Hepatocyte (in vitro differentiated cells): ENCODE results near the gene CORO2B. TPM values are rescaled to one million over a fixed set of nuclear protein-coding genes. Genes with fewer than 3 reads are reported as not detected.

Experiments used
- DNase-seq: peaks from one replicate; pipeline ENCODE4 v3.0.0-alpha.2; 2016; ENCODE audit warnings: low spot score
- H2AFZ ChIP-seq: fragments of 200-600 bp; sonication (generic); 2 replicates; pipeline ENCODE4 v1.6.0; 2016; ENCODE audit warnings: antibody characterized with exemption, mild to moderate bottlenecking
- H3K27ac ChIP-seq: fragments of 200-600 bp; sonication (generic); 2 replicates; pipeline ENCODE4 v1.5.1; 2016; ENCODE audit warnings: mild to moderate bottlenecking
- H3K27me3 ChIP-seq: fragments of 200-600 bp; sonication (generic); 2 replicates; pipeline ENCODE4 v1.6.1; 2016
- H3K36me3 ChIP-seq: fragments of 200-600 bp; sonication (generic); replicated peaks from 2 replicates; pipeline ENCODE4 v1.5.1; 2016; ENCODE audit warnings: low read depth; ENCODE audit not compliant: insufficient read depth
- H3K4me1 ChIP-seq: fragments of 200-600 bp; sonication (generic); 2 replicates; pipeline ENCODE4 v1.5.1; 2016; ENCODE audit warnings: mild to moderate bottlenecking, moderate library complexity; ENCODE audit not compliant: insufficient read depth
- H3K4me2 ChIP-seq: fragments of 200-600 bp; sonication (generic); 2 replicates; pipeline ENCODE4 v1.6.0; 2016
- H3K4me3 ChIP-seq: fragments of 200-600 bp; sonication (generic); 2 replicates; pipeline ENCODE4 v1.5.1; 2016; ENCODE audit warnings: mild to moderate bottlenecking
- H3K79me2 ChIP-seq: fragments of 200-600 bp; sonication (generic); 2 replicates; pipeline ENCODE4 v1.6.0; 2017; ENCODE audit warnings: mild to moderate bottlenecking
- H3K9me2 ChIP-seq: fragments of 200-600 bp; sonication (generic); replicated peaks from 2 replicates; pipeline ENCODE4 v1.6.0; 2017; ENCODE audit warnings: mild to moderate bottlenecking; ENCODE audit not compliant: insufficient read depth
- H3K9me3 ChIP-seq: fragments of 200-600 bp; sonication (generic); 2 replicates; pipeline ENCODE4 v1.5.1; 2016; ENCODE audit warnings: low read depth, mild to moderate bottlenecking
- H4K20me1 ChIP-seq: fragments of 200-600 bp; sonication (generic); 2 replicates; pipeline ENCODE4 v1.6.0; 2016; ENCODE audit warnings: mild to moderate bottlenecking; ENCODE audit not compliant: insufficient read depth, poor library complexity, severe bottlenecking
- CTCF ChIP-seq: fragments of 200-600 bp; sonication (generic); IDR thresholded peaks from 2 replicates; pipeline ENCODE4 v1.5.1; 2016; ENCODE audit warnings: antibody characterized with exemption, mild to moderate bottlenecking; ENCODE audit not compliant: poor library complexity
- EZH2 ChIP-seq: fragments of 200-600 bp; sonication (generic); IDR thresholded peaks from 2 replicates; pipeline ENCODE4 v1.6.1; 2016; ENCODE audit warnings: antibody characterized with exemption, mild to moderate bottlenecking, borderline replicate concordance
- EZH2phosphoT487 ChIP-seq: fragments of 200-600 bp; sonication (generic); IDR thresholded peaks from one replicate; pipeline ENCODE4 v1.6.1; 2018; ENCODE audit warnings: antibody characterized with exemption, mild to moderate bottlenecking, low read depth, moderate library complexity; ENCODE audit not compliant: unreplicated experiment, severe bottlenecking
- WGBS: methylation state at CpG from one replicate; pipeline ENCODE4 v1.1.6; 2016; ENCODE audit warnings: low lambda C conversion rate; ENCODE audit errors: missing lambda C conversion rate; 5-methylcytosine and 5-hydroxymethylcytosine counted together
- polyA plus RNA-seq: library from polyadenylated mRNA; unstranded; fragments of >200 nt; fragmentation: Nextera tagmentation; extraction: Ambion mirVana; gene quantifications from 2 replicates; pipeline ENCODE4 v1.2.1, GENCODE V29; 2016
- total RNA-seq: library from RNA; depleted of rRNA; stranded (reverse); fragments of >200 nt; gene quantifications from 2 replicates; pipeline ENCODE4 v1.2.3, GENCODE V29; 2014

CORO2B gene
- total and polyA plus RNA-seq, 2 experiments from 2014 or later, result 2.9 to 5.1 TPM

- 40% methylated on average over 10 of the region's 10 CpGs for WGBS
- Histone ChIP-seq H3K79me2 (no peaks in the 10 kb centered on the region), H3K4me2 (no peak overlapping the region), H2AFZ (no peak overlapping the region), H3K4me3 (no peak overlapping the region), H3K9me3 (no peaks in the 10 kb centered on the region), H4K20me1 (no peaks in the 10 kb centered on the region), H3K27me3 (no peaks in the 10 kb centered on the region), H3K27ac (no peak overlapping the region), H3K4me1 (peaks cover 8% of the 10 kb centered on the region), H3K9me2 (no peaks in the 10 kb centered on the region), H3K36me3 (no peaks in the 10 kb centered on the region)
- DNase-seq, result peak; percentile 86
- no peak for TF ChIP-seq EZH2phosphoT487
- TF ChIP-seq CTCF, result peak; percentile 77
Observed at GRCh38 chr15:68553994-68554720, 24.6 kb upstream of the CORO2B start.

GRCh38 chr15:68554721-68555678 is 23.8 kb upstream of the CORO2B start:
- Histone ChIP-seq H3K4me1 (peaks cover 8% of the 10 kb centered on the region), H2AFZ (no peak overlapping the region), H3K79me2 (no peaks in the 10 kb centered on the region), H3K36me3 (no peaks in the 10 kb centered on the region), H3K4me3 (no peak overlapping the region), H4K20me1 (no peaks in the 10 kb centered on the region), H3K9me3 (no peaks in the 10 kb centered on the region), H3K9me2 (no peaks in the 10 kb centered on the region), H3K4me2 (no peak overlapping the region), H3K27ac (no peak overlapping the region), H3K27me3 (no peaks in the 10 kb centered on the region)
- WGBS, result 75% methylated on average over 10 of the region's 10 CpGs
- TF ChIP-seq CTCF, result no peak
- no peak for TF ChIP-seq EZH2phosphoT487
- TF ChIP-seq EZH2, result no peak
- DNase-seq, result no peak

- Histone ChIP-seq H3K27ac (no peak overlapping the region), H3K79me2 (no peaks in the 10 kb centered on the region), H3K4me2 (no peak overlapping the region), H3K9me3 (no peaks in the 10 kb centered on the region), H2AFZ (no peak overlapping the region), H4K20me1 (no peaks in the 10 kb centered on the region), H3K27me3 (no peaks in the 10 kb centered on the region), H3K9me2 (no peaks in the 10 kb centered on the region), H3K36me3 (no peaks in the 10 kb centered on the region), H3K4me3 (no peak overlapping the region), H3K4me1 (peaks cover 8% of the 10 kb centered on the region)
- WGBS, result 91% methylated on average over 7 of the region's 7 CpGs
- no peak for TF ChIP-seq EZH2phosphoT487
- TF ChIP-seq CTCF, result no peak
- no peak for TF ChIP-seq EZH2
- DNase-seq, result no peak
Observed at GRCh38 chr15:68555679-68556037, 23.1 kb upstream of the CORO2B start.
